ENCODE measurements around the gene ZNF611.
"Not testable (repeated sequence)": the region's sequence is repeated elsewhere in the genome, so short reads cannot be mapped to it uniquely, and the experiment has no call there.

The ZNF611 gene

GRCh38 chr19:52734893-52735661, at the start of gene ZNF611:
TSS of gene ZNF611 (minus strand) at chr19:52735044. CDS start at chr19:52715894, 19,150 bp downstream.
- peak; percentile 91 to 94 for DNase-seq

GRCh38 chr19:52782864-52783263, 48.0 kb upstream of the ZNF611 start:
- not testable (repeated sequence) for DNase-seq

- no peak for DNase-seq
These were observed 44.0 kb upstream of the ZNF611 start for GRCh38 chr19:52778811-52779210.

GRCh38 chr19:52756447-52756846, 21.6 kb upstream of the ZNF611 start:
- DNase-seq = not testable (repeated sequence)

GRCh38 chr19:52749780-52750179, 14.9 kb upstream of the ZNF611 start:
- no peak for DNase-seq

GRCh38 chr19:52748336-52748950, 13.6 kb upstream of the ZNF611 start:
- DNase-seq = peak in 1 of 2 experiments; percentile 3

GRCh38 chr19:52745919-52746318, 11.1 kb upstream of the ZNF611 start:
- not testable (repeated sequence) for DNase-seq

- no peak for DNase-seq
These were observed 8.2 kb upstream of the ZNF611 start for GRCh38 chr19:52743091-52743490.

GRCh38 chr19:52742516-52742915, 7.7 kb upstream of the ZNF611 start:
- no peak for DNase-seq

GRCh38 chr19:52741951-52742485, 7.2 kb upstream of the ZNF611 start:
- DNase-seq = no peak

GRCh38 chr19:52741371-52741770, 6.5 kb upstream of the ZNF611 start:
- DNase-seq = not testable (repeated sequence)

- no peak for DNase-seq
These were observed 4.7 kb upstream of the ZNF611 start for GRCh38 chr19:52739576-52739975.

GRCh38 chr19:52735734-52736133, 890 bp upstream of the ZNF611 start:
- DNase-seq = peak; percentile 42 to 70

GRCh38 chr19:52734331-52734892, 432 bp downstream of the ZNF611 start:
- no peak for DNase-seq

GRCh38 chr19:52726051-52726450, 8.8 kb downstream of the ZNF611 start:
- DNase-seq = not testable (repeated sequence)

- no peak for DNase-seq
These were observed 9.3 kb downstream of the ZNF611 start for GRCh38 chr19:52725528-52725961.

- no peak for DNase-seq
These were observed 9.9 kb downstream of the ZNF611 start for GRCh38 chr19:52724701-52725514.

- DNase-seq = not testable (repeated sequence)
These were observed 10.8 kb downstream of the ZNF611 start for GRCh38 chr19:52723907-52724598.

- DNase-seq = no peak
These were observed 12.5 kb downstream of the ZNF611 start for GRCh38 chr19:52722062-52723003.

GRCh38 chr19:52720541-52720940, 14.3 kb downstream of the ZNF611 start:
- not testable (repeated sequence) for DNase-seq

GRCh38 chr19:52716522-52716921, 18.3 kb downstream of the ZNF611 start:
- DNase-seq = no peak
